ENCODE measurements around the gene REPS2.

Gene REPS2

GRCh38 chrX:16993791-16994318 is 47.4 kb downstream of the REPS2 start:
- no peaks in the 10 kb centered on the region for H3K9me3 ChIP-seq (ENCODE audit: control insufficient read depth, low read length)
- no peaks in the 10 kb centered on the region for H3K79me1 ChIP-seq (replicated peaks; ENCODE audit: low read length, poor library complexity, severe bottlenecking)
- DNase-seq: no peak
- no peaks in the 10 kb centered on the region for H3K4me1 ChIP-seq (ENCODE audit: control insufficient read depth, insufficient read depth, low read depth, low read length)
- H2BK120ac ChIP-seq (ENCODE audit: low read depth, low read length): no peak overlapping the region
- no peak overlapping the region for H2BK12ac ChIP-seq (ENCODE audit: low read length in 2 of 2)
- no peak overlapping the region for H2BK5ac ChIP-seq (ENCODE audit: low read depth, low read length, poor library complexity, severe bottlenecking)
- H4K91ac ChIP-seq (ENCODE audit: low read length): no peak overlapping the region
- H2AFZ ChIP-seq (ENCODE audit: low read depth, low read length): no peak overlapping the region
- H3K4me3 ChIP-seq (ENCODE audit: insufficient read depth in 1 of 2, low read depth in 1 of 2, low read length in 2 of 2): no peak overlapping the region
- H3K14ac ChIP-seq (ENCODE audit: low read length in 2 of 2): no peak overlapping the region
- no peak overlapping the region for H3K18ac ChIP-seq (ENCODE audit: low read depth in 1 of 2, low read length in 2 of 2)
- H2AK5ac ChIP-seq (ENCODE audit: low read length, severe bottlenecking): no peak overlapping the region
- WGBS: no CpG with 5 or more reads among the region's 4 CpGs
- no peak overlapping the region for H3K4me2 ChIP-seq (ENCODE audit: low read length, poor library complexity, severe bottlenecking)
- no peak overlapping the region for H3K27ac ChIP-seq (ENCODE audit: low read length, poor library complexity, severe bottlenecking)
- no peak overlapping the region for H2BK15ac ChIP-seq (ENCODE audit: low read depth, poor library complexity, severe bottlenecking)
- no peak overlapping the region for H3K4ac ChIP-seq (ENCODE audit: low read depth in 1 of 2, low read length in 2 of 2)
- no peak overlapping the region for H4K8ac ChIP-seq (ENCODE audit: low read length)
- no peaks in the 10 kb centered on the region for H3K36me3 ChIP-seq (ENCODE audit: control insufficient read depth in 1 of 2, insufficient read depth in 2 of 2, low read depth in 1 of 2, low read length in 2 of 2)
- no peak overlapping the region for H3K9ac ChIP-seq (ENCODE audit: low read length)
- H3K27me3 ChIP-seq (ENCODE audit: control insufficient read depth in 1 of 2, insufficient read depth in 1 of 2, low read length in 2 of 2): peaks cover 0 to 49% of the 10 kb centered on the region in 2 experiments
- H3K23ac ChIP-seq (ENCODE audit: low read length in 2 of 2): no peak overlapping the region

- H3K9ac ChIP-seq (ENCODE audit: low read length): no peak overlapping the region
- no peak overlapping the region for H3K18ac ChIP-seq (ENCODE audit: low read depth in 1 of 2, low read length in 2 of 2)
- H3K4ac ChIP-seq (ENCODE audit: low read depth in 1 of 2, low read length in 2 of 2): no peak overlapping the region
- no peak overlapping the region for H3K4me2 ChIP-seq (ENCODE audit: low read length, poor library complexity, severe bottlenecking)
- no peak overlapping the region for H2BK15ac ChIP-seq (ENCODE audit: low read depth, poor library complexity, severe bottlenecking)
- 87% methylated on average over 2 of the region's 2 CpGs for WGBS
- H3K4me1 ChIP-seq (ENCODE audit: control insufficient read depth, insufficient read depth, low read depth, low read length): no peaks in the 10 kb centered on the region
- no peaks in the 10 kb centered on the region for H3K36me3 ChIP-seq (ENCODE audit: control insufficient read depth in 1 of 2, insufficient read depth in 2 of 2, low read depth in 1 of 2, low read length in 2 of 2)
- no peak overlapping the region for H2BK5ac ChIP-seq (ENCODE audit: low read depth, low read length, poor library complexity, severe bottlenecking)
- H4K91ac ChIP-seq (ENCODE audit: low read length): no peak overlapping the region
- no peak overlapping the region for H2BK12ac ChIP-seq (ENCODE audit: low read length in 2 of 2)
- H3K9me3 ChIP-seq (ENCODE audit: control insufficient read depth, low read length): no peaks in the 10 kb centered on the region
- H3K14ac ChIP-seq (ENCODE audit: low read length in 2 of 2): no peak overlapping the region
- H2AFZ ChIP-seq (ENCODE audit: low read depth, low read length): no peak overlapping the region
- no peak overlapping the region for H3K23ac ChIP-seq (ENCODE audit: low read length in 2 of 2)
- no peak for DNase-seq
- H4K8ac ChIP-seq (ENCODE audit: low read length): no peak overlapping the region
- no peak overlapping the region for H2AK5ac ChIP-seq (ENCODE audit: low read length, severe bottlenecking)
- H3K79me1 ChIP-seq (replicated peaks; ENCODE audit: low read length, poor library complexity, severe bottlenecking): no peaks in the 10 kb centered on the region
- no peak overlapping the region for H3K4me3 ChIP-seq (ENCODE audit: insufficient read depth in 1 of 2, low read depth in 1 of 2, low read length in 2 of 2)
- H2BK120ac ChIP-seq (ENCODE audit: low read depth, low read length): no peak overlapping the region
- H3K27me3 ChIP-seq (ENCODE audit: control insufficient read depth in 1 of 2, insufficient read depth in 1 of 2, low read length in 2 of 2): peaks cover 0 to 50% of the 10 kb centered on the region in 2 experiments
- no peak overlapping the region for H3K27ac ChIP-seq (ENCODE audit: low read length, poor library complexity, severe bottlenecking)
Observed at GRCh38 chrX:16994736-16995135, 48.3 kb downstream of the REPS2 start.

- Histone ChIP-seq H3K4me3 (ENCODE audit: insufficient read depth in 1 of 2, low read depth in 1 of 2, low read length in 2 of 2) (no peak overlapping the region), H3K27me3 (ENCODE audit: control insufficient read depth in 1 of 2, insufficient read depth in 1 of 2, low read length in 2 of 2) (peaks cover 0 to 65% of the 10 kb centered on the region in 2 experiments), H2AFZ (ENCODE audit: low read depth, low read length) (no peak overlapping the region), H3K79me1 (replicated peaks; ENCODE audit: low read length, poor library complexity, severe bottlenecking) (no peaks in the 10 kb centered on the region), H2AK5ac (ENCODE audit: low read length, severe bottlenecking) (no peak overlapping the region), H3K14ac (ENCODE audit: low read length in 2 of 2) (no peak overlapping the region), H3K36me3 (ENCODE audit: control insufficient read depth in 1 of 2, insufficient read depth in 2 of 2, low read depth in 1 of 2, low read length in 2 of 2) (no peaks in the 10 kb centered on the region), H3K9me3 (ENCODE audit: control insufficient read depth, low read length) (no peaks in the 10 kb centered on the region), H3K4me1 (ENCODE audit: control insufficient read depth, insufficient read depth, low read depth, low read length) (no peaks in the 10 kb centered on the region), H2BK5ac (ENCODE audit: low read depth, low read length, poor library complexity, severe bottlenecking) (no peak overlapping the region), H4K8ac (ENCODE audit: low read length) (no peak overlapping the region), H2BK12ac (ENCODE audit: low read length in 2 of 2) (no peak overlapping the region), H3K18ac (ENCODE audit: low read depth in 1 of 2, low read length in 2 of 2) (no peak overlapping the region), H3K23ac (ENCODE audit: low read length in 2 of 2) (no peak overlapping the region), H3K9ac (ENCODE audit: low read length) (no peak overlapping the region), H2BK15ac (ENCODE audit: low read depth, poor library complexity, severe bottlenecking) (no peak overlapping the region), H4K91ac (ENCODE audit: low read length) (no peak overlapping the region), H3K27ac (ENCODE audit: low read length, poor library complexity, severe bottlenecking) (no peak overlapping the region), H3K4ac (ENCODE audit: low read depth in 1 of 2, low read length in 2 of 2) (no peak overlapping the region), H2BK120ac (ENCODE audit: low read depth, low read length) (no peak overlapping the region), H3K4me2 (ENCODE audit: low read length, poor library complexity, severe bottlenecking) (no peak overlapping the region)
- WGBS: 100% methylated on average over 1 of the region's 2 CpGs
- no peak for DNase-seq
Observed at GRCh38 chrX:16997313-16997712, 50.9 kb downstream of the REPS2 start.

- no peaks in the 10 kb centered on the region for H3K79me1 ChIP-seq (replicated peaks; ENCODE audit: low read length, poor library complexity, severe bottlenecking)
- H3K4ac ChIP-seq (ENCODE audit: low read depth in 1 of 2, low read length in 2 of 2): no peak overlapping the region
- H3K14ac ChIP-seq (ENCODE audit: low read length in 2 of 2): no peak overlapping the region
- no peak overlapping the region for H2BK120ac ChIP-seq (ENCODE audit: low read depth, low read length)
- H2BK5ac ChIP-seq (ENCODE audit: low read depth, low read length, poor library complexity, severe bottlenecking): no peak overlapping the region
- H3K9me3 ChIP-seq (ENCODE audit: control insufficient read depth, low read length): no peaks in the 10 kb centered on the region
- no peak overlapping the region for H3K27ac ChIP-seq (ENCODE audit: low read length, poor library complexity, severe bottlenecking)
- H3K36me3 ChIP-seq (ENCODE audit: control insufficient read depth in 1 of 2, insufficient read depth in 2 of 2, low read depth in 1 of 2, low read length in 2 of 2): no peaks in the 10 kb centered on the region
- no peak for DNase-seq
- H3K18ac ChIP-seq (ENCODE audit: low read depth in 1 of 2, low read length in 2 of 2): no peak overlapping the region
- H4K91ac ChIP-seq (ENCODE audit: low read length): no peak overlapping the region
- H3K4me2 ChIP-seq (ENCODE audit: low read length, poor library complexity, severe bottlenecking): no peak overlapping the region
- H2BK12ac ChIP-seq (ENCODE audit: low read length in 2 of 2): no peak overlapping the region
- no peaks in the 10 kb centered on the region for H3K4me1 ChIP-seq (ENCODE audit: control insufficient read depth, insufficient read depth, low read depth, low read length)
- H3K4me3 ChIP-seq (ENCODE audit: insufficient read depth in 1 of 2, low read depth in 1 of 2, low read length in 2 of 2): no peak overlapping the region
- no peak overlapping the region for H2BK15ac ChIP-seq (ENCODE audit: low read depth, poor library complexity, severe bottlenecking)
- peaks cover 0 to 75% of the 10 kb centered on the region in 2 experiments for H3K27me3 ChIP-seq (ENCODE audit: control insufficient read depth in 1 of 2, insufficient read depth in 1 of 2, low read length in 2 of 2)
- no peak overlapping the region for H3K23ac ChIP-seq (ENCODE audit: low read length in 2 of 2)
- H3K9ac ChIP-seq (ENCODE audit: low read length): no peak overlapping the region
- H2AFZ ChIP-seq (ENCODE audit: low read depth, low read length): no peak overlapping the region
- H4K8ac ChIP-seq (ENCODE audit: low read length): no peak overlapping the region
- no peak overlapping the region for H2AK5ac ChIP-seq (ENCODE audit: low read length, severe bottlenecking)
Observed at GRCh38 chrX:16999275-16999674, 52.8 kb downstream of the REPS2 start.

All from mesenchymal stem cell (in vitro differentiated cells and primary cell).